Adrenal gland (tissue), 5 donors: Measurements from ENCODE around the gene IBA57.

ENCODE experiments used
- POLR2A ChIP-seq, 2 donors: fragments of 450-650 bp; IDR thresholded peaks; one replicate each; pipeline ENCODE4 v1.6.1; 2017; ENCODE audit warnings: antibody characterized with exemption in 2 of 2, mild to moderate bottlenecking in 2 of 2, moderate library complexity in 1 of 2
- TF ChIP-seq, protein P1 (sequence below), 6 experiments: fragments of 450-650 bp in 4 of 6; fragments of 200-600 bp in 2 of 6; sonication (generic) in 1 of 6; IDR thresholded peaks; 1 replicate in 5 of 6; 2 replicates in 1 of 6; pipeline versions ENCODE4 v1.5.1 to v1.8.0; 2016 to 2021; ENCODE audit warnings: antibody characterized with exemption in 6 of 6, mild to moderate bottlenecking in 2 of 6, moderate library complexity in 1 of 6
- donor health status: DM: no; HTN: no; CAD: no.

- TF ChIP-seq, protein P1, sequence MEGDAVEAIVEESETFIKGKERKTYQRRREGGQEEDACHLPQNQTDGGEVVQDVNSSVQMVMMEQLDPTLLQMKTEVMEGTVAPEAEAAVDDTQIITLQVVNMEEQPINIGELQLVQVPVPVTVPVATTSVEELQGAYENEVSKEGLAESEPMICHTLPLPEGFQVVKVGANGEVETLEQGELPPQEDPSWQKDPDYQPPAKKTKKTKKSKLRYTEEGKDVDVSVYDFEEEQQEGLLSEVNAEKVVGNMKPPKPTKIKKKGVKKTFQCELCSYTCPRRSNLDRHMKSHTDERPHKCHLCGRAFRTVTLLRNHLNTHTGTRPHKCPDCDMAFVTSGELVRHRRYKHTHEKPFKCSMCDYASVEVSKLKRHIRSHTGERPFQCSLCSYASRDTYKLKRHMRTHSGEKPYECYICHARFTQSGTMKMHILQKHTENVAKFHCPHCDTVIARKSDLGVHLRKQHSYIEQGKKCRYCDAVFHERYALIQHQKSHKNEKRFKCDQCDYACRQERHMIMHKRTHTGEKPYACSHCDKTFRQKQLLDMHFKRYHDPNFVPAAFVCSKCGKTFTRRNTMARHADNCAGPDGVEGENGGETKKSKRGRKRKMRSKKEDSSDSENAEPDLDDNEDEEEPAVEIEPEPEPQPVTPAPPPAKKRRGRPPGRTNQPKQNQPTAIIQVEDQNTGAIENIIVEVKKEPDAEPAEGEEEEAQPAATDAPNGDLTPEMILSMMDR (IDR thresholded peaks at IDR 0.05): no peak
- no peak for TF ChIP-seq POLR2A (IDR thresholded peaks at IDR 0.05)
Observed at GRCh38 chr1:228171221-228171891, 5.8 kb downstream of the IBA57 start.
